ENCODE measurements around the gene SPATA19. TPM values are rescaled to one million over a fixed set of nuclear protein-coding genes. Genes with fewer than 3 reads are reported as not detected.
"Not testable (repeated sequence)": the region's sequence is repeated elsewhere in the genome, so short reads cannot be mapped to it uniquely, and the experiment has no call there.

The SPATA19 gene
- total and polyA plus RNA-seq, 11 donors = not detected

GRCh38 chr11:133864756-133865155 is 19.4 kb upstream of the SPATA19 start:
- DNase-seq (no peak), ATAC-seq (peak in 1 of 4 donors; percentile 20)
- Histone ChIP-seq H3K27ac (no peak overlapping the region), H3K27me3 (peaks cover 0 to 18% (median 0%) of the 10 kb centered on the region in 9 donors), H3K4me1 (no peaks in the 10 kb centered on the region), H3K9me3 (no peaks in the 10 kb centered on the region), H3K4me3 (no peak overlapping the region), H3K36me3 (no peaks in the 10 kb centered on the region)
- 94 to 95% (median 95%) methylated on average over 14 to 26 of the region's 26 CpGs for WGBS, 4 donors
- no peak for TF ChIP-seq POLR2A (IDR thresholded peaks at IDR 0.05)
- TF ChIP-seq CTCF (IDR thresholded peaks at IDR 0.05) = no peak
- intact Hi-C loops (cut with DNase I) = no loop called here

- intact Hi-C loops (cut with DNase I) = no loop called here
- 57 to 71% (median 61%) methylated on average over 6 of the region's 6 CpGs for WGBS, 4 donors
Observed at GRCh38 chr11:133860151-133860550, 14.8 kb upstream of the SPATA19 start.

GRCh38 chr11:133854330-133854960 is 9.1 kb upstream of the SPATA19 start:
- intact Hi-C loops (cut with DNase I); ATAC-seq: not testable (repeated sequence)

More at GRCh38 chr11:133860151-133860550, 14.8 kb upstream of the SPATA19 start:
- TF ChIP-seq CTCF (IDR thresholded peaks at IDR 0.05) (no peak), POLR2A (IDR thresholded peaks at IDR 0.05) (no peak)
- peaks cover 0 to 23% (median 0%) of the 10 kb centered on the region in 9 donors for H3K27me3 ChIP-seq
- H3K4me1 ChIP-seq = no peaks in the 10 kb centered on the region
- no peak overlapping the region for H3K4me3 ChIP-seq
- H3K36me3 ChIP-seq = no peaks in the 10 kb centered on the region
- H3K27ac ChIP-seq = no peak overlapping the region
- no peak for ATAC-seq
- peaks cover 0 to 6% (median 0%) of the 10 kb centered on the region in 12 donors for H3K9me3 ChIP-seq
- no peak for DNase-seq

GRCh38 chr11:133844217-133844616 is 1.1 kb downstream of the SPATA19 start:
- Histone ChIP-seq H3K27ac (no peak overlapping the region), H3K4me1 (peaks cover 0 to 5% (median 0%) of the 10 kb centered on the region in 12 donors), H3K9me3 (peaks cover 0 to 7% (median 0%) of the 10 kb centered on the region in 12 donors), H3K27me3 (no peaks in the 10 kb centered on the region), H3K36me3 (no peaks in the 10 kb centered on the region), H3K4me3 (no peak overlapping the region)
- ATAC-seq (no peak), DNase-seq (no peak)
- intact Hi-C loops (cut with DNase I) = no loop called here
- WGBS, 4 donors = 79 to 88% (median 83%) methylated on average over 6 of the region's 6 CpGs
- no peak for TF ChIP-seq POLR2A (IDR thresholded peaks at IDR 0.05)
- TF ChIP-seq CTCF (IDR thresholded peaks at IDR 0.05) = no peak

More at GRCh38 chr11:133854330-133854960, 9.1 kb upstream of the SPATA19 start:
- not testable (repeated sequence) for H3K27ac ChIP-seq, H3K27me3 ChIP-seq, DNase-seq, H3K36me3 ChIP-seq, H3K4me3 ChIP-seq, H3K4me1 ChIP-seq
- WGBS, 4 donors = 51 to 62% (median 58%) methylated on average over 13 of the region's 13 CpGs
- peaks cover 0 to 18% (median 0%) of the 10 kb centered on the region in 12 donors for H3K9me3 ChIP-seq

Data from heart left ventricle (tissue), 16 donors.